GM21381 (cell line): ENCODE measurements around the gene GAGE13.
"Not testable (repeated sequence)": the region's sequence is repeated elsewhere in the genome, so short reads cannot be mapped to it uniquely, and the experiment has no call there.

Experiments
- ATAC-seq: cut with Tn5 transposase; IDR thresholded peaks from one replicate; pipeline ENCODE4 v1.9.1; 2021; ENCODE audit warnings: mild to moderate bottlenecking, moderate library complexity; ENCODE audit not compliant: unreplicated experiment

The GAGE13 gene

GRCh38 chrX:49330421-49330820 is 961 bp upstream of the GAGE13 start:
- not testable (repeated sequence) for ATAC-seq

- ATAC-seq = not testable (repeated sequence)
Measured at GRCh38 chrX:49331841-49332240, 459 bp downstream of the GAGE13 start.

DNA sequence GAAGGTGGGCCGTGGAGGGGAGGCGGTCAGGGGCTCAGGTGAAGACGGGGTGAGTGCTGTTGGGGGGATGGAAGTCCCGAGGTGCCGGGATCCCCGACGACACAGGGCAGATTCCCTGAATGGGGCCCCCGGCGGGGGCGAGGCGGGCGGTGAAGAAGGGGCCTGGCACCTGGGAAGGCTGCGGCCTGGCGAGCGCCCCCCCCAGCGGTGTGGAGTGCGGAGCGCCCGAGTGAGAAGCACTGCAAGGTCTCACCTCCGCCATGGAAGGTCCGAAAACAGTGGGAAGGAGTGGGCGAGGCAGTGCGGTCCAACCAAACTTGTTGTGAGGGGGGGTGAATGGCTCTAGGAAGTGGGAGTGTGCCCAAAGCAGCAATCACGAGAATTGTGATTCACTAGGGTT is 10.1 kb downstream of the GAGE13 start:
- ATAC-seq = not testable (repeated sequence)

DNA sequence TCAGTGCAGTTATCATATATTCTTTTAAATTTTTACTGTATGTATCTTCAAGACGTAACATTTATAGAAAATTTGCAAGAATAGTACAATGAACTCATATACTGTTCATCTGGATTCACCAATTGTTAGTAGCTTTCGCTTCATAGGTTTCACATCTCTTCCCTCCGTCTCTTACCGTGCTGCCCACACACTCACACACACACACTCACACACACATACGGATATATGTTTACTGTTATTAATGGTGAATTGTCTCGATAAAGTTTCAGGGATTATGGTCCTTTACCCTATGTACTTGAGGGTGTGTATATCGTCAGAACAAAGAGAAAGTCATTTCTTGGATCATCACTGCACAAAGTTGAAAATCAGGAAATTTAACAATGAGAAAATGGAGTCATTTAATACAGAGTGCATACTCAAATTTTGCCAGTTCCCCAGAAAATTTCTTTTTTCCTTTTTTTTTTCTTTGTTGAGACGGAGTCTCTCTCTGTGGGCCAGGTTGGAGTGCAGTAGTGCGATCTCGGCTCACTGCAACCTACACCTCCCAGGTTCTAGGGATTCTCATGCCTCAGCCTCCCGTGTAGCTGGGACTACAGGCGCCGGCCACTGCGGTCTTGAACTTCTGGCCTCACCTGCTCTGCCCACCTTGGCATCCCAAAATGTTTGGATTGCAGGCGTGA is 13.3 kb downstream of the GAGE13 start:
- not testable (repeated sequence) for ATAC-seq

- not testable (repeated sequence) for ATAC-seq
Measured at GRCh38 chrX:49345402-49345801, 14.0 kb downstream of the GAGE13 start.

- ATAC-seq = not testable (repeated sequence)
Measured at GRCh38 chrX:49346150-49346549, 14.8 kb downstream of the GAGE13 start.
